ENCODE results near the gene CATSPERE. TPM values are rescaled to one million over a fixed set of nuclear protein-coding genes. Genes with fewer than 3 reads are reported as not detected.

CATSPERE gene
- total RNA-seq, 4 donors from 2014 or later: 3.0 to 5.3 (median 3.6) TPM

DNA sequence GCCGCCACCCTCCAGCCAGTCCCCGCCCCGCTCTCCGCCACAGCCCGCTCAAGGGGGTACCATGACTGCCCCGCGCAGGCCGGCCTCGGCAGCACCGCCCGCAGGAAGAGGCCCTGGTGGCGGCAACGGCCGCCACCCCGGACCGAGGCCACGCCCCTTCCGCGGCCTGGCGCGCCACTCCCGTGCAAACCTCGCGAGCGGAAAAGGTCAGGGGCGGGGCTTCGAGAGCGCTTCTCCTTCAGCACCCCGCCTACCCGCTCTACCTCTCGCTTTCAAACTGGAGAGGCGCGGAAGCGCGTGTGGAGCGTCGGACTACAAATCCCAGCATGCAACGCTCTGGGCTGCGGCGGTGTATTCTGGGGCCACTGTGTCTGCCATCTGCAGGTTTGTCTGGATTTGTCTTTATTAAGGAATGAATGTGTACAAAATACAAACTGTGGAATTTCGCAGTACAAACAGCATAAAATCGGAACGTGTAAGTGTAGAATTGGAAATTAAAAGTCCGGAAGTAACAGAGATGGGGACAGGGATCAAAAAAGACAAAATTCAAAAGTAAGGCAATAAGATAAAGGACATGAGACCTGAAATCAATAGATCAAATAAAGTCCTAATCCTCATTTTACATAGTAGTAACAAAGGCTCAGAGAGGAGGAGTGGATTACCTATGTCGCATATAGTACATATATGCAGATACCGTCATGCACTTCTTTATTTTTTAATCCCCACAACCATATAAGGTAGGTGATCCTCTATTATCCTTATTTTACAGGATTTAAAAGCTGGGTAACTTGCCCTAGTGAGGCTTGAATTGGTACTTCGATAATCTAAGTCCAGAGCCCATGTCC lies 8.9 kb upstream of the CATSPERE start:
- peak overlapping the region in 2 of 3 donors; percentile 84 to 99 for H3K4me3 ChIP-seq (replicated peaks in 1 of 3)

DNA sequence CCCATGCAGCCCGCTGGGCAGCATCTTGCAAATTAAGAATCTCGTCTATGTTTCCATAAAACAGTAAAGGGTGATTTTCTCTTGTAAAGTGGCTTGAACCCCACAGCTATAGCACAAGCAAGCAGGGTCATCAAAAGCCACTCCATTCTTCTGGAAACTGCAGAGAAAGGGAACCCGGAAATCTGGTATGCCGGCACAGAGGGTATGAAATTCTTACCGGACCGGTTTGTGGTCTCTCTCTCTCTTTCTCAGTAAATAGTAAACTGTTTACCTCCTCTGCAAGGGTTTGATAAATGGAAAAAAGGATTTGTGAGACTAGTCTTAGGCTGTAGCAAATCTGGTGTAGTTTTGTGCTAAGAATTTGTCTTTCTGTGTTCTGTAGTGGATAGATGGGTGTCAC lies 6.7 kb upstream of the CATSPERE start:
- intact Hi-C loops (cut with DNase I): loop anchor here (5.0 to 10.0 kb wide), 2 partner anchors 198 to 520 kb away; partner anchors contain the start of gene DESI2
- WGBS, 2 donors: 42 to 63% methylated on average over 6 of the region's 6 CpGs
- no peaks in the 10 kb centered on the region for H3K27me3 ChIP-seq
- H3K27ac ChIP-seq: no peak overlapping the region
- H3K36me3 ChIP-seq: no peaks in the 10 kb centered on the region
- no peak overlapping the region for H3K4me3 ChIP-seq (replicated peaks in 1 of 3)
- no peak for DNase-seq
- TF ChIP-seq POLR2A (IDR thresholded peaks at IDR 0.05): no peak
- peaks cover 15 to 17% of the 10 kb centered on the region in 2 donors for H3K4me1 ChIP-seq
- no peaks in the 10 kb centered on the region for H3K9me3 ChIP-seq

More for the DNA sequence above, 8.9 kb upstream of the CATSPERE start:
- H3K27ac ChIP-seq: peak overlapping the region; percentile 95 to 98 (median 96)
- intact Hi-C loops (cut with DNase I): loop anchor here (5.0 to 10.0 kb wide), 2 partner anchors 200 to 523 kb away; partner anchors contain the start of gene DESI2
- DNase-seq: peak; percentile 100
- no peaks in the 10 kb centered on the region for H3K27me3 ChIP-seq
- TF ChIP-seq POLR2A (IDR thresholded peaks at IDR 0.05): peak in 1 of 2 donors; percentile 33
- peak in 3 of 6 experiments; percentile 52 to 68 (median 57) for TF ChIP-seq CTCF (IDR thresholded peaks at IDR 0.05)
- no peaks in the 10 kb centered on the region for H3K9me3 ChIP-seq
- no peaks in the 10 kb centered on the region for H3K36me3 ChIP-seq
- 16 to 17% methylated on average over 17 to 19 of the region's 47 CpGs for WGBS, 2 donors
- H3K4me1 ChIP-seq: peaks cover 21 to 31% of the 10 kb centered on the region in 2 donors

- WGBS, 2 donors: 96% methylated on average over 1 of the region's 1 CpG
- H3K4me1 ChIP-seq: peaks cover 12% of the 10 kb centered on the region in 2 donors
- no peaks in the 10 kb centered on the region for H3K9me3 ChIP-seq
- no peaks in the 10 kb centered on the region for H3K36me3 ChIP-seq
- H3K4me3 ChIP-seq (replicated peaks in 1 of 3): no peak overlapping the region
- intact Hi-C loops (cut with DNase I): loop anchor here (10.0 kb wide), 1 partner anchor 518 kb away; no protein-coding TSS in a partner anchor
- TF ChIP-seq CTCF (IDR thresholded peaks at IDR 0.05): no peak
- no peak for TF ChIP-seq POLR2A (IDR thresholded peaks at IDR 0.05)
- H3K27ac ChIP-seq: no peak overlapping the region
- no peak for DNase-seq
- no peaks in the 10 kb centered on the region for H3K27me3 ChIP-seq
These were observed 4.5 kb upstream of the CATSPERE start for GRCh38 chr1:244456586-244456985.

GRCh38 chr1:244458781-244459180 lies 2.3 kb upstream of the CATSPERE start:
- TF ChIP-seq CTCF (IDR thresholded peaks at IDR 0.05) (no peak), POLR2A (IDR thresholded peaks at IDR 0.05) (no peak)
- no peak overlapping the region for H3K4me3 ChIP-seq (replicated peaks in 1 of 3)
- no peaks in the 10 kb centered on the region for H3K9me3 ChIP-seq
- intact Hi-C loops (cut with DNase I): loop anchor here (10.0 kb wide), 1 partner anchor 516 kb away; no protein-coding TSS in a partner anchor
- H3K27me3 ChIP-seq: no peaks in the 10 kb centered on the region
- H3K36me3 ChIP-seq: no peaks in the 10 kb centered on the region
- DNase-seq: no peak
- peaks cover 5 to 6% of the 10 kb centered on the region in 2 donors for H3K4me1 ChIP-seq
- H3K27ac ChIP-seq: no peak overlapping the region
- 96 to 98% methylated on average over 4 of the region's 4 CpGs for WGBS, 2 donors

DNA sequence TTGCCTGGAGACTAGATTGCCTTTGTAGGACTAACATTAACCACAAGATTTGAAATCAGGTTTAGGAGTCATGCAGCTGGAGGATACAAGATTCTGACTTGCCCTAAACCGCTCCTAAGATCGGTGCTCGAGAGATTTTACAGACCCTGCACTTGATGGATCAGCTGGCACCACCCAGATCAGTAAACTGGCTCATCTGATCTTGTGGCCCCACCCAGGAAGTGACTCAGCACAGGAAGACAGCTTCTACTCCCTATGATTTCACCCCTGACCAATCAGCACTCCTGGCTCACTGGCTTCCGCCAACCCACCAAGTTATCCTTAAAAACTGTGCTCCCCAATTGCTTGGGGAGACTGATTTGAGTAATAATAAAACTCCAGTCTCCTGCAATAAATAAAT lies 876 bp upstream of the CATSPERE start:
- intact Hi-C loops (cut with DNase I): no loop called here
- H3K4me1 ChIP-seq: peaks cover 5 to 6% of the 10 kb centered on the region in 2 donors
- no peak overlapping the region for H3K4me3 ChIP-seq (replicated peaks in 1 of 3)
- peak in 1 of 2 donors; percentile 4 for DNase-seq
- no peaks in the 10 kb centered on the region for H3K9me3 ChIP-seq
- no peaks in the 10 kb centered on the region for H3K27me3 ChIP-seq
- no peaks in the 10 kb centered on the region for H3K36me3 ChIP-seq
- peak overlapping the region in 1 of 3 donors; percentile 91 for H3K27ac ChIP-seq
- TF ChIP-seq CTCF (IDR thresholded peaks at IDR 0.05) (no peak), POLR2A (IDR thresholded peaks at IDR 0.05) (no peak)
- WGBS, 2 donors: 97% methylated on average over 4 of the region's 4 CpGs
